Trophoblast cell (in vitro differentiated cells and primary cell): Measurements from ENCODE around the gene METRN.

Experiments
- DNase-seq, 2 donors: peaks; one replicate each; pipeline ENCODE4 v3.0.0-alpha.2; 2016
- H2AFZ ChIP-seq: 2 replicates; pipeline ENCODE4 v1.6.1; 2013; ENCODE audit warnings: low read length, moderate library complexity, mild to moderate bottlenecking; ENCODE audit not compliant: insufficient read depth, poor library complexity
- H2AK5ac ChIP-seq: 2 replicates; pipeline ENCODE4 v1.6.1; 2013; ENCODE audit warnings: mild to moderate bottlenecking, low read length
- H2BK120ac ChIP-seq: 2 replicates; pipeline ENCODE4 v1.6.1; 2013; ENCODE audit warnings: low read length, mild to moderate bottlenecking, moderate library complexity; ENCODE audit not compliant: insufficient read depth, poor library complexity
- H2BK12ac ChIP-seq: 2 replicates; pipeline ENCODE4 v1.6.1; 2013; ENCODE audit warnings: mild to moderate bottlenecking, low read length, moderate library complexity
- H2BK5ac ChIP-seq: 2 replicates; pipeline ENCODE4 v1.6.1; 2013; ENCODE audit warnings: low read length, low read depth, moderate library complexity, mild to moderate bottlenecking; ENCODE audit not compliant: poor library complexity
- H3K14ac ChIP-seq: 2 replicates; pipeline ENCODE4 v1.6.1; 2013; ENCODE audit warnings: mild to moderate bottlenecking, low read length
- H3K18ac ChIP-seq: 2 replicates; pipeline ENCODE4 v1.6.1; 2013; ENCODE audit warnings: mild to moderate bottlenecking, low read length
- H3K23ac ChIP-seq: 2 replicates; pipeline ENCODE4 v1.6.1; 2013; ENCODE audit warnings: low read length
- H3K27ac ChIP-seq: 2 replicates; pipeline ENCODE4 v1.5.1; 2013; ENCODE audit warnings: low read depth, mild to moderate bottlenecking, inconsistent platforms, low read length, moderate library complexity
- H3K27me3 ChIP-seq: 2 replicates; pipeline ENCODE4 v1.6.1; 2013; ENCODE audit warnings: inconsistent platforms, mild to moderate bottlenecking, low read length, moderate library complexity; ENCODE audit not compliant: insufficient read depth
- H3K36me3 ChIP-seq, 2 experiments: 1 replicate in 1 of 2; 2 replicates in 1 of 2; pipeline ENCODE4 v1.6.1; 2013; ENCODE audit warnings: low read length in 2 of 2, mild to moderate bottlenecking in 2 of 2, moderate library complexity in 1 of 2; ENCODE audit not compliant: insufficient read depth in 2 of 2, control insufficient read depth in 1 of 2
- H3K4ac ChIP-seq: 2 replicates; pipeline ENCODE4 v1.6.1; 2013; ENCODE audit warnings: low read depth, mild to moderate bottlenecking, low read length, moderate library complexity
- H3K4me1 ChIP-seq, 2 experiments: 1 replicate in 1 of 2; 2 replicates in 1 of 2; pipeline ENCODE4 v1.6.1; 2013; ENCODE audit warnings: low read length in 2 of 2, mild to moderate bottlenecking in 2 of 2, moderate library complexity in 1 of 2; ENCODE audit not compliant: insufficient read depth in 2 of 2, control insufficient read depth in 1 of 2
- H3K4me2 ChIP-seq: 2 replicates; pipeline ENCODE4 v1.6.1; 2013; ENCODE audit warnings: inconsistent platforms, mild to moderate bottlenecking, low read length, moderate library complexity
- H3K4me3 ChIP-seq: 2 replicates; pipeline ENCODE4 v1.5.1; 2013; ENCODE audit warnings: mild to moderate bottlenecking, low read depth, low read length, inconsistent platforms
- H3K79me1 ChIP-seq: one replicate; pipeline ENCODE4 v1.6.1; 2013; ENCODE audit warnings: low read length
- H3K79me2 ChIP-seq: 2 replicates; pipeline ENCODE4 v1.6.1; 2013; ENCODE audit warnings: low read length, mild to moderate bottlenecking; ENCODE audit not compliant: control insufficient read depth, insufficient read depth, poor library complexity
- H3K9ac ChIP-seq: 2 replicates; pipeline ENCODE4 v1.6.1; 2013; ENCODE audit warnings: mild to moderate bottlenecking, low read length
- H3K9me3 ChIP-seq: 2 replicates; pipeline ENCODE4 v1.6.1; 2013; ENCODE audit warnings: low read depth, mild to moderate bottlenecking, control low read depth, inconsistent platforms, low read length; ENCODE audit not compliant: insufficient read depth
- H4K12ac ChIP-seq: 2 replicates; pipeline ENCODE4 v1.6.1; 2013; ENCODE audit warnings: low read depth, mild to moderate bottlenecking, low read length, moderate library complexity
- H4K8ac ChIP-seq: 2 replicates; pipeline ENCODE4 v1.6.1; 2013; ENCODE audit warnings: low read depth, mild to moderate bottlenecking, low read length, moderate library complexity
- H4K91ac ChIP-seq: one replicate; pipeline ENCODE4 v1.6.1; 2013; ENCODE audit warnings: low read depth, mild to moderate bottlenecking, low read length, moderate library complexity
- WGBS: extraction: QIAGEN DNeasy Blood & Tissue Kit; methylation state at CpG from one replicate; pipeline ENCODE4 v1.1.7; 2013; ENCODE audit warnings: missing lambda C conversion rate; ENCODE audit not compliant: insufficient read length, insufficient coverage; ENCODE audit errors: extremely low coverage; 5-methylcytosine and 5-hydroxymethylcytosine counted together

Gene METRN

GRCh38 chr16:762595-763268 is 47.8 kb downstream of the METRN start:
- no CpG with 5 or more reads among the region's 17 CpGs for WGBS
- H3K4me2 ChIP-seq = no peak overlapping the region
- H4K91ac ChIP-seq = no peak overlapping the region
- H2BK120ac ChIP-seq = no peak overlapping the region
- peaks cover 3% of the 10 kb centered on the region for H3K79me1 ChIP-seq
- H3K9me3 ChIP-seq = peaks cover 4% of the 10 kb centered on the region
- no peak overlapping the region for H2BK5ac ChIP-seq
- no peaks in the 10 kb centered on the region for H3K79me2 ChIP-seq
- no peak overlapping the region for H4K12ac ChIP-seq
- peaks cover 12% of the 10 kb centered on the region in 2 experiments for H3K4me1 ChIP-seq
- no peak overlapping the region for H2AK5ac ChIP-seq
- H3K4ac ChIP-seq = no peak overlapping the region
- DNase-seq = no peak
- H3K27me3 ChIP-seq = no peaks in the 10 kb centered on the region
- no peak overlapping the region for H3K27ac ChIP-seq
- H3K4me3 ChIP-seq = no peak overlapping the region
- H3K18ac ChIP-seq = no peak overlapping the region
- no peak overlapping the region for H2AFZ ChIP-seq
- no peak overlapping the region for H3K23ac ChIP-seq
- no peak overlapping the region for H3K9ac ChIP-seq
- no peak overlapping the region for H3K14ac ChIP-seq
- no peak overlapping the region for H2BK12ac ChIP-seq
- H4K8ac ChIP-seq = no peak overlapping the region
- H3K36me3 ChIP-seq = no peaks in the 10 kb centered on the region

GRCh38 chr16:763369-764183 is 48.7 kb downstream of the METRN start:
- Histone ChIP-seq H3K27ac (no peak overlapping the region), H2BK120ac (no peak overlapping the region), H2AFZ (no peak overlapping the region), H3K4me2 (no peak overlapping the region), H3K4ac (no peak overlapping the region), H3K9me3 (peaks cover 4% of the 10 kb centered on the region), H2AK5ac (no peak overlapping the region), H3K27me3 (no peaks in the 10 kb centered on the region), H4K91ac (no peak overlapping the region), H3K9ac (no peak overlapping the region), H3K18ac (no peak overlapping the region), H2BK12ac (no peak overlapping the region), H4K12ac (no peak overlapping the region), H3K79me1 (peaks cover 3% of the 10 kb centered on the region), H3K23ac (no peak overlapping the region), H2BK5ac (no peak overlapping the region), H3K79me2 (no peaks in the 10 kb centered on the region), H4K8ac (no peak overlapping the region), H3K4me1 (peaks cover 12% of the 10 kb centered on the region in 2 experiments), H3K4me3 (peak overlapping the region; percentile 14), H3K14ac (no peak overlapping the region), H3K36me3 (no peaks in the 10 kb centered on the region)
- no peak for DNase-seq
- no CpG with 5 or more reads among the region's 21 CpGs for WGBS

GRCh38 chr16:764184-764750 is 49.3 kb downstream of the METRN start:
- no peak for DNase-seq
- Histone ChIP-seq H3K4me1 (peaks cover 12% of the 10 kb centered on the region in 2 experiments), H3K18ac (no peak overlapping the region), H2BK5ac (no peak overlapping the region), H3K23ac (no peak overlapping the region), H3K14ac (no peak overlapping the region), H2BK12ac (no peak overlapping the region), H4K12ac (no peak overlapping the region), H3K4me2 (no peak overlapping the region), H4K8ac (no peak overlapping the region), H3K4ac (no peak overlapping the region), H3K36me3 (no peaks in the 10 kb centered on the region), H3K9me3 (peaks cover 4% of the 10 kb centered on the region), H3K4me3 (no peak overlapping the region), H2AK5ac (no peak overlapping the region), H4K91ac (no peak overlapping the region), H3K79me1 (peaks cover 1% of the 10 kb centered on the region), H2BK120ac (no peak overlapping the region), H3K27me3 (no peaks in the 10 kb centered on the region), H2AFZ (no peak overlapping the region), H3K27ac (no peak overlapping the region), H3K79me2 (no peaks in the 10 kb centered on the region), H3K9ac (no peak overlapping the region)
- no CpG with 5 or more reads among the region's 20 CpGs for WGBS

GRCh38 chr16:764848-765487 is 50.0 kb downstream of the METRN start:
- no peak overlapping the region for H3K9ac ChIP-seq
- H3K4ac ChIP-seq = no peak overlapping the region
- H3K14ac ChIP-seq = no peak overlapping the region
- H3K4me3 ChIP-seq = no peak overlapping the region
- no peak overlapping the region for H3K18ac ChIP-seq
- WGBS = no CpG with 5 or more reads among the region's 38 CpGs
- H2AK5ac ChIP-seq = no peak overlapping the region
- no peak overlapping the region for H2BK5ac ChIP-seq
- H4K12ac ChIP-seq = no peak overlapping the region
- H4K8ac ChIP-seq = no peak overlapping the region
- no peaks in the 10 kb centered on the region for H3K79me1 ChIP-seq
- H3K23ac ChIP-seq = no peak overlapping the region
- H2BK120ac ChIP-seq = no peak overlapping the region
- H2BK12ac ChIP-seq = no peak overlapping the region
- no peak overlapping the region for H2AFZ ChIP-seq
- H3K79me2 ChIP-seq = no peaks in the 10 kb centered on the region
- peaks cover 7 to 9% of the 10 kb centered on the region in 2 experiments for H3K4me1 ChIP-seq
- peaks cover 4% of the 10 kb centered on the region for H3K9me3 ChIP-seq
- H4K91ac ChIP-seq = no peak overlapping the region
- no peak for DNase-seq
- H3K27ac ChIP-seq = no peak overlapping the region
- no peaks in the 10 kb centered on the region for H3K27me3 ChIP-seq
- no peak overlapping the region for H3K4me2 ChIP-seq
- no peaks in the 10 kb centered on the region for H3K36me3 ChIP-seq
